NK-92 (cell line): Measurements from ENCODE around the gene ITSN2.
A peak's percentile ranks its signal among the peaks of the same experiment; 100 is the strongest.
"Not testable (repeated sequence)": the region's sequence is repeated elsewhere in the genome, so short reads cannot be mapped to it uniquely, and the experiment has no call there.

Source experiments
- DNase-seq: peaks from one replicate; lab custom pipeline; 2025; ENCODE audit not compliant: unreplicated experiment; lab: John Stamatoyannopoulos, UW

ITSN2 gene

DNA sequence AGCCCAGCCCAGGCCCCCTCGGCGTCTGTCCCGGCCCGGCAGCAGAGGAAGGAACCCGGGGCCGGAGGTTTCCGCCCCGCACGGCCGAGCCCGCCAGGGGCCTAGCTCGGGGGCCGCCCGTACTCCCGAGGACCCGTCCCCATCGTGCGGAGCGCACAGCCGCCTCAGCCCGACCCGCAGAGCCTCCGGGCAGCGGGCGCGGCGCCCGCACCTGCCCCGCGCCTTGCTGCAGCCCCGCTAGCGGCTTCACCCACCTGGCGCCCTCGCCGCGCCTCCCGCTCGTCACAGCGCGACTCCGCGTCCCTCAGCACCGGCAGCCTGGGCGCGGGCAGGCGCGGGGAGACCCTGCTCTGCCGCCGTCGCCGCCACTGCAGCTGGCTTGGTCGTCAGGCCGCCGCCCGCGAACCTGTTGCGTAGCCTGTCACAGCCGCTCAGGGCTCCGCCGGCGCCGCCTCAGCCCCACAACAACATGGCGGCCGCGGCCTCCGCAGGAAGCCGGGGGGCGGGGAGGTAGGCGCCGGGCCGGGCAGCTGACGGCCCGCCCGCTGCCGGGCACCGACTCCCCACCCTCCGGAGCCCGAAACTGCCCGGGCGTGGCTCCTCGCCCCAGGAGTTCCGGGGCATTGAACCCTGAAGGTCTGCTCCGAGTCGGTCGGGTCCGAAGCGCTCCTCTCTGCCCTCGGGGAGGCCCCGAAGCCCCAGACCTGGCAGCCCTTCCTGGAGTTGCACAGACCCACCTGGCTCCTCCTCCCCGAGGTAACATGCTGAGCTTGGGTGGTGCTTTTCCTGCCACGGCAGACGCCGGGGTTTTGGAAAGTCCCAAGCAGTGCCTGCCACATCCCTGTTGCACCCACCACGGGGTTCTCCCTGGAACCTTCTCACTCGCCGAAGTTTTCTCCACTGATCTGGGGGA, at the start of gene ITSN2:
Gene ITSN2 (minus strand): TSS at position 487 of the 913 bp plus-strand sequence. CDS start 32,454 bp downstream, outside the sequence.
- peak; percentile 14 for DNase-seq

DNA sequence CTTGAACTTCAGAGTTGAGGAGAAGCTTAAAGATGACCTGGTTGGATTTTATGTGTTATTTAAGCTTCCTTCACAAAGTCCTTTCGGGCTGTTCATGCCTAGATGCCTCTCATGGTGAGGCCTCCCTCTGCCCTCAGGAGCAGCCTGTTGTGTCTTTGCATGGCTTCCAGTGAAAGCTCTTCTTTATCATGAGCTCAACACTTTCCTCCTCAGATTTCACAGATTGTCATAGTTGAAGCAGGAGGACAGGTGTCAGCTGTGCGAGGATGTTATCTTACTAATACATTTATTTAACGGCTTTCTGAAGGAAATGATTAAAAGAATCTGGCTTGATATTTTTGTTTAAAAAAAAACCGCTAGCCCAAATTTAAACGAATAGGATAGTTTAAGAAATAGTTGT, 48.8 kb upstream of the ITSN2 start:
- no peak for DNase-seq

DNA sequence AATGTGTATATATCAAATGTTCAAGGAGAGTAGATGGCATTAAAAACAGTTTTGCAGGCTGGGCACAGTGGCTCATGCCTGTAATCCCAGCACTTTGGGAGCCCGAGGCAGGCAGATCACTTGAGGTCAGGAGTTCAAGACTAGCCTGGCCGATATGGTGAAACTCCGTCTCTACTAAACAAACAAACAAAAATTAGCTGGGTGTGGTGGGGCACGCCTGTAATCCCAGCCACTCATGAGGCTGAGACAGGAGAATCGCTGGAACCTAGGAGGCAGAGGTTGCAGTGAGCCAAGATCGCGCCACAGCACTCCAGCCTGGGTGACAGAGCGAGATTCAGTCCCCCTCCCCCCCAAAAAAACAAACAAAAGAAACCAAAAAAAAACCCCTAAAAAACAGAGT, 48.4 kb upstream of the ITSN2 start:
- not testable (repeated sequence) for DNase-seq

DNA sequence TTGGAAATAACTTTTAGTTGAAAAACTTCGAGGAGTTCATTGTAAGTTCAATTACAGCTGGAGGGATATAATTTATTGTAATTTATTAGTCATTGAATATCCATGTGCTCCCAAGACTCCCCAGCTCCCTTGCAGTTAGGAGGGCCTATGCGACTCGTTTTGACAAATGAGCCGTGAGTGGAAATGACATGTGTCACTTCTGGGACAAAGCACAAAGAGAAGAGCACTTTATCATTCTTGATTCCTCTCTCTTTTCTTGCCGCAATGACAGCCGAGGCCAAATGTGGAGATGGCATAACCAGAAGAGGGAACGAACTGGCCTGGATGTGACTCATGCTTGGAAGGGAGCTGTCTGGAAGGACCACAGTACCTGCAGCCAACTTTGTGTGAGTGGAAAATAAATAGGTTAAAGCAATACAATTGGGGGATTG, 44.2 kb upstream of the ITSN2 start:
- no peak for DNase-seq

DNA sequence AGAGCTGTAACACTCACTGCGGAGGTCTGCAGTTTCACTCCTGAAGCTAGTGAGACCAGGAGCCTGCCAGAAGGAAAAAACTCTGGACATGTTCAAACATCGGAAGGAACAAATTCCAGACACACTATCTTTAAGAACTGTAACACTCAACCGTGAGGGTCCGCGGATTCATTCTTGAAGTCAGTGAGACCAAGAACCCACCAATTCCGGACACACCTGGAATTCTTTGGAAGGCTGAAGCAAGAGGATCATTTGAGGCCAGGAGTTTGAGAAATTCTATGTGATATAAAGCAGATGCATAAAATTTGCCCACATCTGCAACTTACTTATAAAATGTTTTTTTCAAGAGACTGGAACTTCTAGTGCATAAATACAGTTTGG, 43.5 kb upstream of the ITSN2 start:
- DNase-seq, result no peak

DNA sequence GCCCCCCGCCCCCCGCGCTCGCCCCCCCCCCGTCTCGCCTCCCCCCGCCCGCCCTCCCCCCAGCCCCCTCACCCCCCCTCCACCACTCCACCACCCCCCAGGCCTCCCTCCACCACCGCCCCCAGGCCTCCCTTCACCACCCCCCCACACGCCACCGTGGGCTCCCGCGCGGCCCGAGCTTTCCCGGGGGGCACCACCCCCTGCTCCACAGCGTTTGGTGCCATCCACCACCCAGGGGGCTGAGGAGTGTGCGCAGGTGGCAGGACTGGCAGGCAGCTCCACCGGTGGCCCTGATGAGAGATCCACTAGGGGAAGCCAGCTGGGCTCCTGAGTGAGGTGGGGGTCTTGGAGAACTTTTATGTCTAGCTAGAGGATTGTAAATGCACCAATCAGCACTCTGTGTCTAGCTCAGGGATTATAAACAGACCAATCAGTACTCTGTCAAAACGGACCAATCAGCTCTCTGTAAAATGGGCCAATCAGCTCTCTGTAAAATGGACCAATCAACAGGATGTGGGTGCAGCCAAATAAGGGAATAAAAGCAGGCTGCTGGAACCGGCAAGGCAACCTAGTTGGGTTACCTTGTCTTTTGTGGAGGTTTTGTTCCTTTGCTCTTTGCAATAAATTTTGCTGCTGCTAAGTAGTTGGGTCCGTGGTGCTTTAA, 43.0 kb upstream of the ITSN2 start:
- no peak for DNase-seq

DNA sequence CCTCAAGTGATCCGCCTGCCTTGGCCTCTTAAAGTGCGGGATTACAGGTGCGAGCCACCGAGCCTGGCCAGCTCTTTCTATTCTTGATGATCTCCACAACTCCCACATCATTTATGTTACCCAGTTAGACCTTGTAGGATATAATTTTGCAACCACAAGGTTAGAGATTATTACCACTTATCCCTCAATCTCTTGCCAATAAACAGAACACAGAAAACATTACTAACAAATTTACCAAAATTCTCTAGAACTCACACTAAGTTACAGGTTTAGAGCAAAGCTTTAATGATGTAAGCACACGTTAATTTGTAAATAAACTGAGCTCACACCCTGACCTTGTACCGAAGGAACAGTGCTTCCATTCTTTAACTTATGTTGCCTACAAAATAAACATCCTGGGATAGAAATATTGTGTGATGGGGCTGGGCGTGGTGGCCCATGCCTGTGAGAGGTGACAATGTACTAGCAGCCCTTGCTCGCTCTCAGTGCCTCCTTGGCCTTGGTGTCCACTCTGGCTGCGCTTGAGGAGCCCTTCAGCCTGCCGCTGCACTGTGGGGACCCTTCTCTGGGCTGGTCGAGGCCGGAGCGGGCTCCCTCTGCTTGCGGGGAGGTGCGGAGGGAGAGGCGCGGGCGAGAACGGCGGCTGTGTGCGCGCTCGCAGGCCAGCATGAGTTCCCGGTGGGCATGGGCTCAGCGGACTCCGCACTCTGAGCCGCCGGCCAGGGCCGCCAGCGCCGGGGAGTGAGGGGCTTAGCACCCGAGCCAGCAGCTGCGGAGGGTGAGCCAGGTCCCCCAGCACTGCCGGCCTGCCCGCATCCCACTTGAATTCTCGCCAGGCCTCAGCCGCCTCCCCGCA, 42.1 kb upstream of the ITSN2 start:
- no peak for DNase-seq

DNA sequence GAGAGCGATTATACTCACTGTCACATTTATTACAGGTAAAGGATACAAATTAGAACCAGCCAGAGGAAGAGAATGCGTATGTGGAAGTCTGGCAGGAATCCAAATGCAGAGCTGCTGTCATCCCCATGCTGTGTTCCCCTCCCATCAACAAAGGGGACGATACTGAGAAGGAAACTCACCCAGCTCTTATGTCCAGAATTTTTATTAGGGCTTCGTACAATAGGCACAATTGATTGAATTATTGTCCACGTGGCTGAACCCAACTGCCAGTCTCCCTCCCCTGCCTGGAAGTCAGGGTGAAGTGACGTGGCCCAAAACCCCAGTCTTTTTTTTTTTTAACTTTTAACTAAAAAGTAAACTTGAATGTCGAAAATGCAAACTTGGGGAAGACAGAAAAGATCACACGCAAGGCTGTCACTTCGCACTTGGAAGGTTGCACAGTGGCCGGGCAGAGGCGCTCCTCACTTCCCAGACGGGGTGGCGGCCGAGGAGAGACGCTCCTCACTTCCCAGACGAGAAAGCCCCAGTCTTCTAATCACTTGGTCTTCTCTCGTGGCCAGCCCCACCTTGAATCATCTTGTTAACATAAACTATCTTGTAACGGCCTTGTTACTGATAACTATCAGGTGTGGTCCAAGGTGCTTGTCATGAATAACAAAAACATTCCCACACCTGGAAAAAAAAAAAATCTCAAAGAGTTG, 40.0 kb upstream of the ITSN2 start:
- no peak for DNase-seq

DNA sequence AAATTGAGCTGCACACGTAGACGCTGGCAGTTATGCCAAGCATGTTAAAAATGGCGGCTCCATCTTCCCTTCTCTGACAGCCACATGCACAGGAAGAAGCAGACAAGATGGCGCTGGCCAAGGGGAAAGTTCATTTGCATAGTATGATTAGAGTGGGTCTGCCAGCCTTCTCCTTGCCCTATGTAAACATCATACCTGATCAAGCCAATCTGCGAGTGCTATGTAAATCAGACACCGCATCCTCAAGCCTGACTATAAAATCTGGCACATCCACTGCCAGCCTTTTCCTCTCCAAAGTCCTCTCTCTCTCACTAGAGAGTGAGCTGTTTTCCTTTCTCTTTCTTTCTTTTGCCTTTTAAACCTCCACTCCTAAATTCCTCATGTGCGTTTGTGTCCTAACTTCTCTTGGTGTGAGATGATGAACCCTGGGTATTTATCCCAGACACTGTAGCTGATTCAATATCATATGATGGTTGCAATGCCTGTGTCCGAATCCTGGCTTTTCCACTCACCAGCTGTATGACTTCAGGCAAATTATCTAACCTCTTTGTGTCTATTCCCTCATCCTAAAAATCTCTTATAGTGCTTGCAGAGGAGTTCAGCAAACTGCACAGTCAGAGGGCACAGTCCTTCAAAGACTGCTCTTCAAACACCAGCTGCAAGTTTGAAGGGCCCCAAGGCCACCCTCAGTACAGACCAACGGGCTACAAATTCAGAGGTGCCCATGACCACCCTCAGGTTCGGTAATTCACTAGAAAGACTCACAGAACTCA, 39.3 kb upstream of the ITSN2 start:
- no peak for DNase-seq

DNA sequence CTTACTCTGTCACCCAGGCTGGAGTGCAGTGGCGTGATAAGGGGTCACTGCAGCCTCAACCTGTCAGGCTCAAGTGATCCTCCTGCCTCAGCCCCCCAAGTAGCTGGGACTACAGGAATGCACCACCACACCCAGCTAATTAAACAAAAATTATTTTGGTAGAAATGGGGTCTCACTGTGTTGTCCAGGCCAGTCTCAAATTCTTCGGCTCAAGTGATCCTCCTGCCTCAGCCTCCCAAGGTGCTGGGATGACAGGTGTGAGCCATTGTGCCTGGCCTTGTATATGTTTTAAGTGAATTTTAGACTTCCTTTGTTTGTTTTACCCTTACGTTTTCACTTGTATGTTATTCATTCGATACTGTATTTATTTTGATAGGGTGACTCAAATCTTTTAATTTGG, 34.7 kb upstream of the ITSN2 start:
- no peak for DNase-seq

DNA sequence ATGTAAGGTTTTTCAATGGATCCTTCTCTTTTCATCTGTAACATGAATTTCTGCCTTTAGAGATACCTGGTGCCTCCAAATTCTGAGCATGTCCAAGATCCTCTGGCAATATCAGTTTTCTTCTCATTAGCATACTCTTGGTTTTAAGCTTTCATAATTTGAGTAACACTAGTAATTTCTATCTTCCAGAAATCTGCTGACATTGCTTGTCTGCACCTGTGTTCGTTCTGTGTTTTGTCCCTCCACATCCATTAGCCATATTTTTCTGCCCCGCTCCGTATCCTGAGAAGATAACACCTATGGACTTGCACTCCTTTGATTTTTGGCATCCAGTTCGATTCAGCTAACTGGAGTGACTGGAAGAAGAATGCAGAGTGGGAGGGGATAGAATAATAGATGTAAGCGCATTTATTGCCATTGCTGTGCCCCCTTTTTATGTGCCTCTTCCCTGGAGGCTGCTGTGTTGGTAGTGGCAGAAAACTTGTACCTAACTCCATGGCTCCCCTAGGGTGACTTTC, 32.3 kb upstream of the ITSN2 start:
- DNase-seq, result no peak

DNA sequence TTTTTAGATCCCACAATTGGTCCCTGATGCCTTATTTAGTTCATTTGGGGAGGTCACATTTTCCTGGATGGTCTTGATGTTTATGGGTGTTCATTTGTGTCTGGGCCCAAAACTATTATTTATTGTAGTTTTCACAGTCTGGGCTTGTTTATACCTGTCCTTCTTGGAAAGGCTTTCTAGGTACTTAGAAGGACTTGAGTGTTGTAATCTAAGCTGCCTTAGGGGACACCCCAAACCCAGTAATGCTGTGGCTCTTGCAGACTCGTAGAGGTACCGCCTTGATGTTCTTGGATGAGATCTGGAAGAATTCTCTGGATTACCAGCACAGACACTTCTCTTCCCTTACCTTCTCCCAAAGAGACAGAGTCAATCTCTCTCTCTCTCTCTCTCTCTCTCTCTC, 25.0 kb upstream of the ITSN2 start:
- DNase-seq, result no peak

DNA sequence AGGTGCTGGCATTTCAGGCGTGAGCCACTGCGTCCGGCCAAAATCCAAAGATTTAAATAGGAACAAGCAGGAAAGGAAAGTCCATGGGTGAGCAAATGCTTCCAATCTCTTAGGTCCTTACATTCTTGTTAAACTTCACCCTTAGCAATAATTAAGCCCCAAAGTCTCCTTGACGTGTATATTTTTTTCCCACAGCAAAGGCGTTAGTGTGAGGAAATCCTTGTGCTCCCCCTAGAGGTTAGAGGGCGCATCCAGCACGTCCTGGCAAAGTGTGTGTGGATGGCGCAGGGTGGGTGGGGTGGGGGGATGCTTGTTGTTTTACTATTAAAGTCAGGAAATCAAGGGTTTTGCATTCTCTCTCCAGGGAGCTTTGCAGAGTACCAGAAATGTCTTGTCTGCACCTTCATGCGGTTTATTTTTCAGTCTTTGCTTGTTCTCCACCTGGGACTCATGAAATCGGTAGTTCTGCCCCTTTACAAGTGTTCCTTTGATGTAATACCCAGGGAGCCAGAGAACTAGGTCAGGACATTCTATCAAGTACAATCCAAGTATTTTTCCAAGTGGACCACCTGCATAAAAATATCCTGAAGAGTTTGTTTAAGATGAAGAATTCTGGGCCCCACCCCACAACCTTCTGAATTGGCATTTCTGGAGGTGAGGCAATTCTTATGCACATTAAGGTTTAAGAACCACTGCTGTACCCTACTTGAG, 22.2 kb upstream of the ITSN2 start:
- no peak for DNase-seq

DNA sequence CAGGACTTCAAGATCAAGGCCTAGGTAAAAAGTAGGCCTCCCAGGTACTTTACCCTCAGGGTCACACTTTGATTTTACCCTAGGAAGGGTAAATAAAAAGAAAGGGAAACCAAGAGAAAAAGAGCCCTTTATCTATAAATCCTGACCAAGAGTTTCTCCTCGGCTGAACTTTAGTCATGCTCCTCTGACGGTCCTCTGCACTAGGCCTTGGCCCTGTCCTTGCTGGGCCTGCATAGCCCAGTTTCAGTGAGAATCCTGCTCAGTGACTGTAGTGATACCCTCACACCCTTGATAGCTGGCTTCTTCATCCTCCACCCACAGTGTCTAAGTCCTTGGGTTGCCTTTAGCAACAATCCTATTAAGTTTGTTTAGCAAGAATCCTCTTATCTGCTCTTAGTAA, 20.5 kb upstream of the ITSN2 start:
- DNase-seq, result no peak

DNA sequence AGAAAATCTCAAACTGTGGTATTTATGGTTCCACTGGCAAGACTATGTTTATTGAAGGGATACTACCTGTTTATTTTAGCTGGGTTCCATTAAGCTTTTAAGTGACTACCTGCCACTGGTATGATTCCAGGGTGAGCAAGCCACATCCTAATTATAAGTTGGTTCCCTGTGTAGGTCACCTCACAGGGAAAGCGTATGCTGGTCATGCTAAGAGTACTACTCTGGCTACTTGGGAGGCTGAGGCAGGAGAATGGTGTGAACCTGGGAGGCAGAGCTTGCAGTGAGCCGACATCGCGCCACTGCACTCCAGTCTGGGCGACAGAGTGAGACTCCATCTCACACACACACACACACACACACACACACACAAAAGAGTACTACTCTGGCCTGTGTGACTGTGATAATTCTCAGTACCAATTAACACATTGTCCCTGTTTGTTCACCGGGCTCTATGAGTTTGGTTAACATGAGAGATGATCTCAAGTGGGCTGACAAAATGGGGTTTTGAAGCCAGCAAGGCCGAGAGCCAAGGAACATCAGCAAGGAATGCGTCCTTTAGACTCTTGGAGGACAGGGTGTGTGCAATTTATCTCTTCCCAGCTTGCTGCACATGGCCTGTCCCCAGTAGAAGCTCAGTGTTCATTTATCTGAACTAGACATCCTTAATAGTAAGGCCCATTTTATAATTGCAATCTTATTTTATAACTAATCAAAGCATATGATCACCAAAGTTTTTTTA, 15.2 kb upstream of the ITSN2 start:
- DNase-seq, result no peak

DNA sequence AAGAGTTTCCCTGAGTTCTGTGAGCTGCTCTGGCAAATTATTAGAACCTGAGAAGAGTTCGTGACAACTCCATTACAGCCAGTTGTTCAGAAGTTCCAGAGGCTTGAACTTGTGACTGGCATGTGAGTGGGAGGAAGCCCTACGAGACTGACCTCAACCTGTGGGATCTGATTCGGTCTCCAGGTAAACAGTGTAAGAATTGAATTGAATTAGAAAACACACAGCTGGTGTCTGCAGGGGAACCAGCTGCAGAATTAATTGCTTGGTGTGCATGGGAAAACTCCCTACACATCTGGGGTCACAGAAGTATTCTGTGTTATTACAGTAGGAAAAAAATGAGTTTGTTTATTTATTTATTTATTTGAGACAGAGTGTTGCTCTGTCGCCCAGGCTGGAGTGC, 14.0 kb upstream of the ITSN2 start:
- DNase-seq, result no peak

DNA sequence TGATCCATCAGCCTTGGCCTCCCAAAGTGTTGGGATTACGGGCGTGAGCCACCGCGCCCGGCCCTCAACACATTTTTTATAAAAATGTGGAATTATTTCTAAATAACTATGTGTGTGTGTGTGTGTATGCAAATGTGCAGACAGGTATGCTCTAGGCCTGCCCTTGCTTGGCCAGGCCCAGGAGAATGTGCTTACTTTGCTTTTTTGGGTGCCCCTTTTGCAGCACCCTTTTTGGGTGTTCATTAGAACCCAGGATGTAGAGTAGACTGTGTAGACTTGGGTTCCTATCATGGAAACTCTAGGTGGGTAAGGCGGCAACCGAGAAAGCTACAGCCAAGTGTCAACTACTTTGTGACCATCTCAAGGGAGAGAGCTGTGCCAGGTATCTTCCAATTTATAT, 11.7 kb upstream of the ITSN2 start:
- no peak for DNase-seq

DNA sequence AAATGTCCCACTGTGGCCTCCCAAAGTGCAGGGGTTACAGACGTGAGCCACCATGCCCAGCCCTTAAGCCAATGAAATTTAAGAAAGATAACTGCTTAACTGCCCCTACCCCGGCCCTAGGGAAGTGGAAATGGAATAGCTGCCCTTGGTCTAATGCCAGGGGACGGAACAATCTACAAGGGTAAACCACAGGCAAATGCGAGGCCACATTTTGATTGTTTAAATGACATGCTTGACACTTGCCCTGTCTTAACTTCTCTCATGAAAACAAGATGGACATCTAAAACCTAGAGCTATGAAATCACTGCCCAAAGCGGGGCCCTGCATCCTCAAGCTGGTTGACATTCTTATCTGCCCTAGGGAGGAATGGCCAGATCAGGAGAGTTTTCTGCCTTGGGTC, 5.5 kb upstream of the ITSN2 start:
- DNase-seq, result no peak

DNA sequence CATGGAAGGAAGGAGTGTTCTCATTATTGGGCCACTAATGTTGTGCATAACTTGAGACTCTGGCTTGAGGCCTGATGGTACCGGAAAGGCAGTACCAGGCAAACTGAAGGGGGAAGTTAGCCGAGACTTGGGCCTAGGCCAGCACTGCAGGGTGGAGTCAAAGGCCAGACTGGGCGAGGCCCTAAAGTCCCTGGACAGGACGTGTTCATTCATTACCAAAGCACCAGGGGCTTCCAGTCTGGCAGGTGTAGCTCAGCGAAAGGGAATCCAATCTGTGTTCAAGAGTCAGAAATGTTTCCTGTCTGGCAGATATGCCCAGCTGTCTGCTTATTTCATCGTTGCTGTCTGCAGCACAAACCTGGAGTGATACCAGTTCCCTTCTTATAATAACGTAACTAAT, 4.7 kb upstream of the ITSN2 start:
- no peak for DNase-seq
